Duodenal mucosa (tissue), 2 donors: ENCODE data around the gene PRKAB1.

Experiments used
- H3K27ac ChIP-seq: one replicate; pipeline ENCODE4 v1.7.0; 2013; ENCODE audit warnings: low read depth, low read length
- H3K27me3 ChIP-seq, 2 donors: one replicate each; pipeline ENCODE4 v1.7.0; 2013; ENCODE audit warnings: low read length in 2 of 2, control low read depth in 1 of 2; ENCODE audit not compliant: insufficient read depth in 2 of 2, control insufficient read depth in 1 of 2
- H3K36me3 ChIP-seq, 2 donors: one replicate each; pipeline ENCODE4 v1.7.0; 2013; ENCODE audit warnings: low read length in 2 of 2, control low read depth in 1 of 2; ENCODE audit not compliant: insufficient read depth in 2 of 2, control insufficient read depth in 1 of 2
- H3K4me1 ChIP-seq, 2 donors: one replicate each; pipeline ENCODE4 v1.7.0; 2013; ENCODE audit warnings: low read length in 2 of 2, control low read depth in 1 of 2; ENCODE audit not compliant: insufficient read depth in 2 of 2, control insufficient read depth in 1 of 2
- H3K4me3 ChIP-seq, 2 donors: one replicate each; pipeline ENCODE4 v1.7.0; 2013; ENCODE audit warnings: low read length in 2 of 2, low read depth in 1 of 2
- H3K9ac ChIP-seq, 2 donors: one replicate each; pipeline ENCODE4 v1.7.0; 2013; ENCODE audit warnings: low read length in 2 of 2, low read depth in 1 of 2
- H3K9me3 ChIP-seq, 2 donors: one replicate each; pipeline ENCODE4 v1.7.0; 2013; ENCODE audit warnings: low read length in 2 of 2, control low read depth in 1 of 2; ENCODE audit not compliant: control insufficient read depth in 1 of 2

PRKAB1 gene

GRCh38 chr12:119660076-119660475 is 7.9 kb upstream of the PRKAB1 start:
- Histone ChIP-seq H3K4me3 (no peak overlapping the region), H3K4me1 (no peaks in the 10 kb centered on the region), H3K9me3 (no peaks in the 10 kb centered on the region), H3K27me3 (no peaks in the 10 kb centered on the region), H3K36me3 (no peaks in the 10 kb centered on the region), H3K27ac (no peak overlapping the region), H3K9ac (no peak overlapping the region)

GRCh38 chr12:119661882-119662281 is 6.1 kb upstream of the PRKAB1 start:
- no peaks in the 10 kb centered on the region for H3K36me3 ChIP-seq
- H3K27me3 ChIP-seq, result no peaks in the 10 kb centered on the region
- no peaks in the 10 kb centered on the region for H3K9me3 ChIP-seq
- H3K4me3 ChIP-seq, result no peak overlapping the region
- peaks cover 6 to 11% of the 10 kb centered on the region in 2 donors for H3K4me1 ChIP-seq
- no peak overlapping the region for H3K27ac ChIP-seq
- H3K9ac ChIP-seq, result no peak overlapping the region

- Histone ChIP-seq H3K4me3 (no peak overlapping the region), H3K9ac (no peak overlapping the region), H3K4me1 (peaks cover 12 to 19% of the 10 kb centered on the region in 2 donors), H3K27me3 (no peaks in the 10 kb centered on the region), H3K9me3 (no peaks in the 10 kb centered on the region), H3K36me3 (no peaks in the 10 kb centered on the region), H3K27ac (no peak overlapping the region)
These were observed 3.3 kb upstream of the PRKAB1 start for GRCh38 chr12:119664642-119665041.

GRCh38 chr12:119665164-119665929 is 2.6 kb upstream of the PRKAB1 start:
- Histone ChIP-seq H3K4me3 (no peak overlapping the region), H3K27me3 (no peaks in the 10 kb centered on the region), H3K9me3 (no peaks in the 10 kb centered on the region), H3K27ac (no peak overlapping the region), H3K36me3 (no peaks in the 10 kb centered on the region), H3K4me1 (peaks cover 19 to 24% of the 10 kb centered on the region in 2 donors), H3K9ac (no peak overlapping the region)

GRCh38 chr12:119666226-119666795 is 1.6 kb upstream of the PRKAB1 start:
- peaks cover 0 to under 1% of the 10 kb centered on the region in 2 donors for H3K36me3 ChIP-seq
- no peak overlapping the region for H3K27ac ChIP-seq
- H3K4me3 ChIP-seq, result no peak overlapping the region
- H3K4me1 ChIP-seq, result peaks cover 27 to 32% of the 10 kb centered on the region in 2 donors
- H3K27me3 ChIP-seq, result no peaks in the 10 kb centered on the region
- no peaks in the 10 kb centered on the region for H3K9me3 ChIP-seq
- no peak overlapping the region for H3K9ac ChIP-seq

- Histone ChIP-seq H3K4me1 (peaks cover 33 to 35% of the 10 kb centered on the region in 2 donors), H3K9ac (peak overlapping the region; percentile 12 to 98), H3K9me3 (no peaks in the 10 kb centered on the region), H3K27ac (no peak overlapping the region), H3K36me3 (peaks cover 4 to 8% of the 10 kb centered on the region in 2 donors), H3K27me3 (no peaks in the 10 kb centered on the region), H3K4me3 (peak overlapping the region; percentile 68 to 98)
These were observed 895 bp upstream of the PRKAB1 start for GRCh38 chr12:119666900-119667576.

- Histone ChIP-seq H3K4me1 (peaks cover 46% of the 10 kb centered on the region in 2 donors), H3K9me3 (no peaks in the 10 kb centered on the region)
These were observed 450 bp downstream of the PRKAB1 start for GRCh38 chr12:119668324-119668841.

GRCh38 chr12:119669744-119670472 is 2.0 kb downstream of the PRKAB1 start:
- Histone ChIP-seq H3K9ac (peak overlapping the region; percentile 35 to 65), H3K9me3 (no peaks in the 10 kb centered on the region), H3K27me3 (no peaks in the 10 kb centered on the region), H3K36me3 (peaks cover 31 to 37% of the 10 kb centered on the region in 2 donors), H3K4me1 (peaks cover 57 to 62% of the 10 kb centered on the region in 2 donors), H3K4me3 (peak overlapping the region; percentile 51 to 57), H3K27ac (peak overlapping the region; percentile 80)

More at GRCh38 chr12:119668324-119668841, 450 bp downstream of the PRKAB1 start:
- Histone ChIP-seq H3K36me3 (peaks cover 17 to 22% of the 10 kb centered on the region in 2 donors), H3K9ac (peak overlapping the region; percentile 98 to 100), H3K27me3 (no peaks in the 10 kb centered on the region), H3K27ac (peak overlapping the region; percentile 98), H3K4me3 (peak overlapping the region; percentile 97 to 98)

GRCh38 chr12:119671070-119671469 is 3.1 kb downstream of the PRKAB1 start:
- Histone ChIP-seq H3K36me3 (peaks cover 41 to 48% of the 10 kb centered on the region in 2 donors), H3K4me3 (peak overlapping the region in 1 of 2 donors; percentile 57), H3K4me1 (peaks cover 53 to 61% of the 10 kb centered on the region in 2 donors), H3K27me3 (no peaks in the 10 kb centered on the region), H3K9ac (peak overlapping the region; percentile 34 to 46), H3K9me3 (no peaks in the 10 kb centered on the region), H3K27ac (peak overlapping the region; percentile 80)
